Measurements from ENCODE around the gene SAMD1.

GRCh38 chr19:14110650-14111049 is 20.1 kb upstream of the SAMD1 start:
- TF ChIP-seq EZH2 (IDR thresholded peaks at IDR 0.05; ENCODE audit: insufficient read depth, low read length) = no peak
- no peak for TF ChIP-seq CTCF (IDR thresholded peaks at IDR 0.05; ENCODE audit: insufficient read depth, low read depth, low read length)

Measured in astrocyte (in vitro differentiated cells and primary cell).